Natural killer cell (primary cell): ENCODE data around the gene MSI2. TPM values are rescaled to one million over a fixed set of nuclear protein-coding genes. Genes with fewer than 3 reads are reported as not detected.

Experiments
- ATAC-seq, 3 donors: fragments of 150-1000 bp in 2 of 3; fragments of 200-7000 bp in 1 of 3; cut with Tn5 transposase; 1 replicate in 1 of 3; 2 replicates in 2 of 3; pipeline ENCODE4 v1.10.0; 2021; ENCODE audit warnings: mild to moderate bottlenecking in 2 of 3, moderate library complexity in 2 of 3
- DNase-seq, 2 donors: peaks; one replicate each; pipeline versions ENCODE4 v3.0.0 to v3.0.0-alpha.2; 2013 to 2021; ENCODE audit warnings: mixed read lengths in 1 of 2
- H3K27ac ChIP-seq: one replicate; pipeline ENCODE4 v1.5.1; 2013; ENCODE audit warnings: mild to moderate bottlenecking, low read length
- H3K27me3 ChIP-seq: one replicate; pipeline ENCODE4 v1.6.1; 2013; ENCODE audit warnings: low read length; ENCODE audit not compliant: control insufficient read depth, insufficient read depth
- H3K36me3 ChIP-seq: one replicate; pipeline ENCODE4 v1.6.1; 2013; ENCODE audit warnings: low read length; ENCODE audit not compliant: control insufficient read depth, insufficient read depth
- H3K4me1 ChIP-seq: one replicate; pipeline ENCODE4 v1.6.1; 2013; ENCODE audit warnings: low read length; ENCODE audit not compliant: control insufficient read depth, insufficient read depth
- H3K4me3 ChIP-seq: one replicate; pipeline ENCODE4 v1.5.1; 2013; ENCODE audit warnings: low read length
- H3K9me3 ChIP-seq: one replicate; pipeline ENCODE4 v1.6.1; 2013; ENCODE audit warnings: low read length; ENCODE audit not compliant: control insufficient read depth, insufficient read depth
- H3K27ac Mint-ChIP-seq, 2 donors: one replicate each; pipeline ENCODE4 v1.8.0; 2022; ENCODE audit warnings: mild to moderate bottlenecking in 2 of 2, mixed read lengths in 2 of 2, moderate library complexity in 1 of 2
- H3K27me3 Mint-ChIP-seq, 2 donors: one replicate each; pipeline ENCODE4 v1.8.0; 2022; ENCODE audit warnings: low read depth in 2 of 2, mixed read lengths in 2 of 2
- H3K36me3 Mint-ChIP-seq: one replicate; pipeline ENCODE4 v1.8.0; 2022; ENCODE audit warnings: mixed read lengths
- H3K4me1 Mint-ChIP-seq, 2 donors: one replicate each; pipeline ENCODE4 v1.8.0; 2022; ENCODE audit warnings: mixed read lengths in 2 of 2
- H3K4me3 Mint-ChIP-seq: one replicate; pipeline ENCODE4 v1.8.0; 2022; ENCODE audit warnings: mild to moderate bottlenecking, moderate library complexity, mixed read lengths
- H3K9me3 Mint-ChIP-seq, 2 donors: one replicate each; pipeline ENCODE4 v1.8.0; 2022; ENCODE audit warnings: mixed read lengths in 2 of 2
- WGBS: methylation state at CpG from one replicate; pipeline ENCODE4 v1.1.7; 2013; ENCODE audit warnings: missing lambda C conversion rate; ENCODE audit not compliant: insufficient coverage; 5-methylcytosine and 5-hydroxymethylcytosine counted together
- intact Hi-C: fragments of 100-400 bp; cut with micrococcal nuclease; formaldehyde crosslinking; loops from one replicate; pipeline ENCODE4 v1.14.2; 2022
- total RNA-seq, 4 donors: library from RNA; stranded (reverse); fragments of 120-200 nt in 1 of 4; gene quantifications; one replicate each; pipeline versions ENCODE4 v1.2.3 to v1.2.4, GENCODE V29; 2013 to 2022
- TF ChIP-seq, protein P1 (sequence below): fragments of 200-600 bp; IDR thresholded peaks from one replicate; pipeline ENCODE4 v1.8.0; 2022; ENCODE audit warnings: antibody characterized with exemption

MSI2 gene
- total RNA-seq, 3 donors from 2014 or later (not counting 1 experiment from before 2014, with no cell fraction given), result 95.5 to 145 (median 96.8) TPM

DNA sequence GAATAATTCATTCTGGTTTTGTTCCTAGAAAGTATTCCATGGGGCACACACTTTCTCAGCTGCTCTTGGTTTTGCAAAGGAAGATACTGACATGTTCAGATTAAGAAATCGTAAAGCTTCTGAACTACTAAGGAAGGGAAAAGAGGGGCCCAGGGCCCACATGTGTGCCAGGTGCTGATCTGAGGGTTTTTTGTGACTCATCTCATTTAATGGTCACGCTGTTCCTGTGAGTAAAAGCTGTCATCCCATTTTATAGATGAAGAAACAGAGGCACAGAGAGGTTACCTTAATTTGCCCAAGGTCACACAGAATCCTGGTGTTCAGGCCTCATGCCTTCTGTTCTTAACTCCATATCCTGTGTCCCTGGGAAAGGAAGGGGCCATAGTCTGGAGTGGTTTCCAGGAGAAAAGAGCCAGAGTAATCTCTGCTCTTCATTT, 113.2 kb downstream of the MSI2 start:
- no peaks in the 10 kb centered on the region for H3K27me3 Mint-ChIP-seq
- 66% methylated on average over 2 of the region's 2 CpGs for WGBS
- no peak overlapping the region for H3K4me3 Mint-ChIP-seq

DNA sequence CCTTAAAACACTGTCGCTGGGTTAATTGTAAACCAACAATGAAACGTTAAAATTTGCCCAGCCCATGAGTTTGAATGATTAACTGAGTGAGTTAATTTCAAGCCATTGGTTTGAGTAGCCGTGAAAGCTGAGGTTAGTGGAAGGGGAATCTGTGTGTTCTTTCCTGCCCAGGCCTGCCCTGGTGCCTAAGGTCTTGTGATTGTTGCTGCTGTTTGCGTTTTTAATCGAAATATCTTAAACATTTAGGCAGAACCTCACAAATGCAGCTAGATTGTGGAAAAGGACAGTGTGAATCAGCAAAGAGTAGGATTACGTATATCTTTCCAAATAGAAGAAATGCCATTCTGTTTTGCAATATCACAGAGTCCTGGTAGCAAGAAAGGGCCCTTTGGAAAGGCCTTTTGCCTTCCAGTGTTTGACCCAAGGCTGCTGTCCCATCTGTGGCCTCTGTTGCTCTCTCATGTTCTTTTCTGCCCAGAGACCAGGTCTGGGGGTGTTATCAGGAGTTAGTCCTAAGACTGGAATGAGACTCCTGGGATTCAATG, 113.8 kb downstream of the MSI2 start:
- TF ChIP-seq, protein P1, sequence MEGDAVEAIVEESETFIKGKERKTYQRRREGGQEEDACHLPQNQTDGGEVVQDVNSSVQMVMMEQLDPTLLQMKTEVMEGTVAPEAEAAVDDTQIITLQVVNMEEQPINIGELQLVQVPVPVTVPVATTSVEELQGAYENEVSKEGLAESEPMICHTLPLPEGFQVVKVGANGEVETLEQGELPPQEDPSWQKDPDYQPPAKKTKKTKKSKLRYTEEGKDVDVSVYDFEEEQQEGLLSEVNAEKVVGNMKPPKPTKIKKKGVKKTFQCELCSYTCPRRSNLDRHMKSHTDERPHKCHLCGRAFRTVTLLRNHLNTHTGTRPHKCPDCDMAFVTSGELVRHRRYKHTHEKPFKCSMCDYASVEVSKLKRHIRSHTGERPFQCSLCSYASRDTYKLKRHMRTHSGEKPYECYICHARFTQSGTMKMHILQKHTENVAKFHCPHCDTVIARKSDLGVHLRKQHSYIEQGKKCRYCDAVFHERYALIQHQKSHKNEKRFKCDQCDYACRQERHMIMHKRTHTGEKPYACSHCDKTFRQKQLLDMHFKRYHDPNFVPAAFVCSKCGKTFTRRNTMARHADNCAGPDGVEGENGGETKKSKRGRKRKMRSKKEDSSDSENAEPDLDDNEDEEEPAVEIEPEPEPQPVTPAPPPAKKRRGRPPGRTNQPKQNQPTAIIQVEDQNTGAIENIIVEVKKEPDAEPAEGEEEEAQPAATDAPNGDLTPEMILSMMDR, result no peak
- intact Hi-C loops, result no loop called here

More for the DNA sequence above, 113.2 kb downstream of the MSI2 start:
- Histone ChIP-seq H3K27me3 (no peaks in the 10 kb centered on the region), H3K27ac (no peak overlapping the region), H3K9me3 (no peaks in the 10 kb centered on the region), H3K4me1 (no peaks in the 10 kb centered on the region), H3K36me3 (no peaks in the 10 kb centered on the region), H3K4me3 (no peak overlapping the region)
- Mint-ChIP-seq H3K27ac (no peak overlapping the region), H3K4me1 (peaks cover 18 to 26% of the 10 kb centered on the region in 2 donors), H3K36me3 (no peaks in the 10 kb centered on the region), H3K9me3 (no peaks in the 10 kb centered on the region)
- intact Hi-C loops, result no loop called here
- ATAC-seq, result no peak
- no peak for DNase-seq
- TF ChIP-seq, protein P1, result no peak

DNA sequence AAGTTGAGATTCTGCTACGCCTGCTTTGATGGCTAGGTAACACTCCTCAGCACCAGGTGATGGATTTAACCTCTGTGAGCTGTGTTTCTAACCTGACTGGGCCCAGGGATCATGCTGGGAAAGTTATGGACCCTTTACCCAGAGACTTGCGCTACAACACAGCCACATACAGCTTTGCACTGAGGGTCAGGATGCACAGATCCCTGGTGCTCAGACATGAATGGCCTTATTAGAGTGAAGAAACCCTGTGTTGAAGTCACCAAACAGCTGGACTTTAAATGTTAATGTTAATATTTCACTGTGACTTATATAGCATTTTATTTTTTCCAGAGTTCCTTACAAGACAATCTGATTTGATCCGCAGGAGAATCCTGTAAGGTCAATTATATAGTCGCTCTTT, 114.3 kb downstream of the MSI2 start:
- Mint-ChIP-seq H3K36me3 (no peaks in the 10 kb centered on the region), H3K27ac (no peak overlapping the region), H3K4me3 (no peak overlapping the region), H3K4me1 (peaks cover 10 to 28% of the 10 kb centered on the region in 2 donors), H3K27me3 (no peaks in the 10 kb centered on the region), H3K9me3 (no peaks in the 10 kb centered on the region)
- Histone ChIP-seq H3K9me3 (no peaks in the 10 kb centered on the region), H3K27me3 (no peaks in the 10 kb centered on the region), H3K4me3 (no peak overlapping the region), H3K36me3 (no peaks in the 10 kb centered on the region), H3K4me1 (no peaks in the 10 kb centered on the region), H3K27ac (no peak overlapping the region)
- TF ChIP-seq, protein P1, result no peak
- no peak for DNase-seq
- 95% methylated on average over 4 of the region's 4 CpGs for WGBS
- intact Hi-C loops, result no loop called here
- no peak for ATAC-seq

More for the DNA sequence above, 113.8 kb downstream of the MSI2 start:
- no peak for DNase-seq
- H3K4me3 Mint-ChIP-seq, result no peak overlapping the region
- Histone ChIP-seq H3K4me3 (no peak overlapping the region), H3K36me3 (no peaks in the 10 kb centered on the region), H3K27me3 (no peaks in the 10 kb centered on the region), H3K27ac (no peak overlapping the region), H3K4me1 (no peaks in the 10 kb centered on the region), H3K9me3 (no peaks in the 10 kb centered on the region)
- peaks cover 14 to 28% of the 10 kb centered on the region in 2 donors for H3K4me1 Mint-ChIP-seq
- no peak overlapping the region for H3K27ac Mint-ChIP-seq
- ATAC-seq, result no peak
- 68% methylated on average over 4 of the region's 6 CpGs for WGBS
- H3K36me3 Mint-ChIP-seq, result no peaks in the 10 kb centered on the region
- H3K9me3 Mint-ChIP-seq, result no peaks in the 10 kb centered on the region
- H3K27me3 Mint-ChIP-seq, result no peaks in the 10 kb centered on the region

DNA sequence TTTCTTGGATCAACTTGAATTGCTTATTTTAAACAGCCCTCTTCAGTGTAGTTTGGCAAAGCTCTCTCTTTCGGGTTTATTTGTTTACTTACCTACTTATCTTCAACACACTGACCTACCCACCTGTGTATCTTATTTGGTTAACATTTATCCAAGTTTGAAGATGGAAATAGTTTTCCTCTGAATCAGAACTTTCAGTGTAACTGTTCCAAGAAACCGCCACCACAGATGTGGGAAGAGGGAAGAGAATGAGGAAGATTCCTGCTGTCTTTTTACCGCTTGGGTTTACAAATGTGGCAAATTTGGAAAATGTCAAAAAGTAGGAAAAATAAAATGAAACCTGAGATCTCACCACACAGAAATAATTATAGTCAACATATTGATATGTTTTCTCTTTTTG, 115.8 kb downstream of the MSI2 start:
- TF ChIP-seq, protein P1, result no peak
- ATAC-seq (no peak), DNase-seq (no peak)
- Histone ChIP-seq H3K4me3 (no peak overlapping the region), H3K9me3 (no peaks in the 10 kb centered on the region), H3K27ac (no peak overlapping the region), H3K27me3 (no peaks in the 10 kb centered on the region), H3K4me1 (no peaks in the 10 kb centered on the region), H3K36me3 (no peaks in the 10 kb centered on the region)
- H3K9me3 Mint-ChIP-seq, result no peaks in the 10 kb centered on the region
- no peak overlapping the region for H3K4me3 Mint-ChIP-seq
- H3K27ac Mint-ChIP-seq, result no peak overlapping the region
- intact Hi-C loops, result no loop called here
- H3K36me3 Mint-ChIP-seq, result no peaks in the 10 kb centered on the region
- peaks cover 10 to 29% of the 10 kb centered on the region in 2 donors for H3K4me1 Mint-ChIP-seq
- no peaks in the 10 kb centered on the region for H3K27me3 Mint-ChIP-seq
- WGBS, result 100% methylated on average over 2 of the region's 3 CpGs
